ENCODE measurements around the gene SLC4A1.

DNA sequence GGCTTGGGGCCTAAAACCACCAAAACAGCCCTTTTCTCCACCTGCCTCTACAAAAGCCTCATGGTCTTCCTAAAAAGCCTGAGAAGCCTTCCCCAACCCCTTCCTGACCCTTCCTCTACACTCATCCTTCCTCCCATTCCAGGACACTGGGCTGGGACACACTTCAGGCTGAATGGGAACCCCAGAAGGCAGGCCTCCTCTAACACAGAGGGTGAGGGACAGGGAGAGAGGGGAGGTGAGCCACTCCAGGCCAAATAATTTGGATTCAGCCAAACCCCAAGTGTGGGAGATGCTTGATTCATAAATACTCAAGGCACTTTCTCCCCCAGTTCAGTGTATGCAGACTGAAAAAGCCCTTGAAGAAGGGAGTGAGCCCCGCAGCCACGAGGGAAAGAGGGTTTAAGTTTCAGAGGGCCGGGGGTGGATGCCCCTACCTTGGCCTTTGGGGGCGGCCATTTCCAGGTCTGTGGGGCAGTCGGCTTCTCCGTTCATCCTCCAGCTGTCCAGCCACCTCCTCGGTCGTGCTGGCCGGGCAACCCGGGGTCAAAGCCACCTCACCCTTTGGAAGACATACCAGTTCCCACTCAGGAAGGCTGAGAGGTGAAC, 50.1 kb downstream of the SLC4A1 start:
- no peak for TF ChIP-seq ZC3H10 (CRISPR knock-in tag; IDR thresholded peaks at IDR 0.05)
- no peak for TF ChIP-seq PPARA (CRISPR knock-in tag; IDR thresholded peaks at IDR 0.05; ENCODE audit: borderline replicate concordance)
- TF ChIP-seq, protein P1, sequence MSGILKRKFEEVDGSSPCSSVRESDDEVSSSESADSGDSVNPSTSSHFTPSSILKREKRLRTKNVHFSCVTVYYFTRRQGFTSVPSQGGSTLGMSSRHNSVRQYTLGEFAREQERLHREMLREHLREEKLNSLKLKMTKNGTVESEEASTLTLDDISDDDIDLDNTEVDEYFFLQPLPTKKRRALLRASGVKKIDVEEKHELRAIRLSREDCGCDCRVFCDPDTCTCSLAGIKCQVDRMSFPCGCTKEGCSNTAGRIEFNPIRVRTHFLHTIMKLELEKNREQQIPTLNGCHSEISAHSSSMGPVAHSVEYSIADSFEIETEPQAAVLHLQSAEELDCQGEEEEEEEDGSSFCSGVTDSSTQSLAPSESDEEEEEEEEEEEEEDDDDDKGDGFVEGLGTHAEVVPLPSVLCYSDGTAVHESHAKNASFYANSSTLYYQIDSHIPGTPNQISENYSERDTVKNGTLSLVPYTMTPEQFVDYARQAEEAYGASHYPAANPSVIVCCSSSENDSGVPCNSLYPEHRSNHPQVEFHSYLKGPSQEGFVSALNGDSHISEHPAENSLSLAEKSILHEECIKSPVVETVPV (CRISPR knock-in tag; IDR thresholded peaks at IDR 0.05), result no peak

Data from SK-N-SH treated with all-trans-retinoic acid at 6 μM for 48 hours (cell line).